GM18520 (cell line): Measurements from ENCODE around the gene RPEL1.
"Not testable (repeated sequence)": the region's sequence is repeated elsewhere in the genome, so short reads cannot be mapped to it uniquely, and the experiment has no call there.

Experiments
- ATAC-seq: cut with Tn5 transposase; IDR thresholded peaks from one replicate; pipeline ENCODE4 v1.9.1; 2021; ENCODE audit not compliant: unreplicated experiment

RPEL1 gene

DNA sequence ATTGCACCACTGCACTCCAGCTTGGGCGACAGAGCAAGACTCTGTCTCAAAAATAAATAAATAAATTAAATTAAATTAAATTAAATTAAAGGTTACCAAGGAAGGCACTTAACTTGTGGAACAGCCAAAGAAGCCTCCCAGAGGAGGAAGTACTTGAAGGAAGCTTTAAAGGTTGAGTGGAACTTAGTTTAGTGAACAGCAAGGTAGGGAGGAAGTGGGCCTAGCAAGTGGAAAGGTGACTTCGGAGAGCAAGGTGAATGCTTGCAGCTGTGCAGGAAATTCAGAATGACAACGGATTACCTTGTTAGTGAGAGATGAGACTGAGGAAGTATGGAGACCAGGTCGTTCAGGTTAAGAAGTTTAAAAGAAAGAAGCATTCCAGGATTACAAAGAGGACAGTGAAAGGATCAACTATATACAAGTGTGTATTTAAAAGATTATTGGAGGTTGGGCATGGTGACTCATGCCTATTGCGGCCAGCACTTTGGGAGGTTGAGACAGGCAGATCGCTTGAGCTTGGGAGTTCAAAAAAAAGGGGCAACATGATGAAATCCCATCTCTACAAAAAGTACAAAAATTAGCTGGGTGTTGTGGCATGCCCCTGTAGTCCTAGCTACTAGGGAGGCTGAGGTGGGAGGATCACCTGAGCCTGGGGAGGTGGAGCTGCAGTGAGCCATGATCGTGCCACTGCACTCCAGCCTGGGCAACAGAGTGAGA, 12.8 kb upstream of the RPEL1 start:
- no peak for ATAC-seq

DNA sequence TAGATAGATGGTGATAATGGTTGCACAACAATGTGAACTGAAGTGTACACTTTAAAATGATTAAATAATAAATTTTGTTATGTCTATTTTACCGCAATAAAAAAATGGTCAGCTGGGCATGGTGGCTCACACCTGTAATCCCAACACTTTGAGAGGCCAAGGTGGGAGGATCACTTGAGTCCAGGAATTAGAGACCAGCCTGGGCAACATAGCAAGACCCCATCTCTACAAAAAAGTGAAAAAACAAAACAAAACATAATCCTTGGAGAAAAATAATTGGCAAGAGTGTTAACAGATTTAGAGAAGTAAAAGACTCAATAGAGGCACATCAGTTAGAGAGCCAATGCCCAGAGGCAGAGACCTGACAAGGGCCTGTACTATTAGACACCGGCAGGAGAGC, 9.9 kb upstream of the RPEL1 start:
- no peak for ATAC-seq

DNA sequence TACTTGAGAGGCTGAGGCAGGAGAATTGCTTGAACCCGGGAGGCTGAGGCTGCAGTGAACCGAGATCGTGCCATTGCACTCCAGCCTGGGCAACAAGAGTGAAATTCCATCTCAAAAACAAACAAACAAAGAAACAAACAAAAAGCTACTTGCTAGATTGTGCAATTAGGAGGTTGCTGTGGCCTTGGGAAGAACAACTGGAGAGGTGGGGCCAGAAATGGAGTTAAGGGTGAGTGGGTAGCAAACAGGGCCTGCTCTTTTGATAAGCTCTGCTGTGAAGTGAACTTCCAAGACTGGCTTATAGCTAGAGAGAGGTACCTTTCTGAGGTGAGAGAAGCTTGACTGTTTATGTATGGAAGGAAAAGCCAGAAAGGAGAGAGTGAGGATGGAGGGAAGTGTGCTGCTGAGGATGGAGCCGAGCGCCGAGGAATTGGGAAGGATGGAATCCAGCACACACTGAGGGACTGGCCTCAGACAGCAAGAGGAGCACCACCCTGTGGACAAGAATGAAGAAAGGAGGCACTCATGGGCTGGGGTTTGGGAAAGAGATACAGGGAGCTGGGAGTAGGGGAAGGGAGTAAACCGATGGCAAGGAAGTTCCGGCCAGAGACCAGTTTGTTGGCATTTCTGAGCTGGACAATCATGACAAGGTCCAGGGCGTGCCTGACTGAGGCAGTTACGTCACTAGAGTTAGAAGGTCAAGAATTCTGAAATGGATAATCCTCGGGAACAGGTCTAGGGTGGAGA, 7.0 kb upstream of the RPEL1 start:
- ATAC-seq: no peak

DNA sequence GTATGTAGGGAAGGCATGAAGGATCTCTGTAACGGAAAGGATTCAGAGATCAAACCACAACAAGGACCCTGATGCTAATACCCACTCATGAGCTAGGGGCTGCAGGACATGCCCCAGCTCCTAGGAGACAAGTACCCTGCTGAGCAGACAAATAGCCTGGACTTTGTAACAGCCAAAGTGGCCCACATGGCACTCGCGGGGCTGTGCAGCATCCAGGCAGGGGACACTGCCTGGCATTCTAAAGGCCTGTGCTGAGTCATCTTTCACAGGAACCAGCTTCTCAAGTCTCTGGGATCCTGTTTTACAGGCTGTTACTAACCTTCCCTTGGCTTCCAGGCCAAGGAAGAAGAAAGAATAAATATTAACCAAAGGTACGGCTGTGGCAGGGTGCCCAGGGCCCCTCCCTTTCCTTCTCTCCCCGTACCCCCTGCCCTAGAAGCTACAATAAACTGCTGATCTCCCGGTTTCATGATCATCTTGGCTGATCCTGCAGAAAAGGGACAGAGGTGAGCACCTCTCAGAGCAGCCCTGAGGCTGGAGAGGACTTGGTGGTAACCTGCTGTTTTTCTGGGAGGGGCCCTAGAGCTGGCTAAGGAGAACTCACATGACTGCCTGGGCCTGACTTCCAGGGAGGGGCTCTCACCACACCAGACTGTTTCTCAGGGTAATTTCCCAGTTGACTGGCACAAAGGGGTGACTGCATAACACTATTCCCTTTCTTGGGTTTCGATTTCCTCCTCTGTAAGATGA, 4.2 kb upstream of the RPEL1 start:
- ATAC-seq: no peak

DNA sequence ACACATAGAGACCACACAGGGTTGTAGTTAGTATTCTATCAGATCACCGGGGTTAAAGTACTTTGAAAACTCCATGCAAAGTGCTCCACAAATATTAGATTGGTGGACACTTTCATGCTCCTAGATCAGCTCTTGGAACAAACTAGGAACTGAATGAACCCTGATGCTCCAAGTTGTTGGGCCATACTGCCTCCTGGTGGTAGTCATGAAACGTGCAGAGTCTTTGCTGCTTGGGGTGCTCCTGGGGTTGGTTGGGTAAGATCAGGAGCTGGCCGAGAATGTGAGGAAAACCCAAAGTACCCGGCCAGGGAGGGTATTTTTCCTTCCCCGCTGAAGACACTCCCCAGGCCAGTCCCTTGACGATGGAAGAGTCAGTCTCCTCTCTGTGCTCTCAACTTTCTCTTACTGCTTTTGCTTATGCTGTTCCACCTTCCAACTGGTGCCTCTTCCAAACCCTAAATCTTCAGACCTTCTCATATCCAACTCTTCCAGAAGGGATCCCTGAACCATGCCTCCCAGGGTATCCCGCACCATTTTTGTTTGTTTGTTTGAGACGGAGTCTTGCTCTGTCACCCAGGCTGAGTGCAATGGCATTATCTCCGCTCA, 918 bp upstream of the RPEL1 start:
- ATAC-seq: no peak

DNA sequence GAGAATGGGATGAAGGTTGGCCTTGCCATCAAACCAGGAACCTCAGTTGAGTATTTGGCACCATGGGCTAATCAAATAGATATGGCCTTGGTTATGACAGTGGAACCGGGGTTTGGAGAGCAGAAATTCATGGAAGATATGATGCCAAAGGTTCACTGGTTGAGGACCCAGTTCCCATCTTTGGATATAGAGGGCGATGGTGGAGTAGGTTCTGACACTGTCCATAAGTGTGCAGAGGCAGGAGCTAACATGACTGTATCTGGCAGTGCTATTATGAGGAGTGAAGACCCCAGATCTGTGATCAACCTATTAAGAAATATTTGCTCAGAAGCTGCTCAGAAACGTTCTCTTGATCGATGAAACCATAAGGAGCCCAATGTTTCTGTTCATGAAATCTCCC, 637 bp downstream of the RPEL1 start:
- ATAC-seq: no peak

DNA sequence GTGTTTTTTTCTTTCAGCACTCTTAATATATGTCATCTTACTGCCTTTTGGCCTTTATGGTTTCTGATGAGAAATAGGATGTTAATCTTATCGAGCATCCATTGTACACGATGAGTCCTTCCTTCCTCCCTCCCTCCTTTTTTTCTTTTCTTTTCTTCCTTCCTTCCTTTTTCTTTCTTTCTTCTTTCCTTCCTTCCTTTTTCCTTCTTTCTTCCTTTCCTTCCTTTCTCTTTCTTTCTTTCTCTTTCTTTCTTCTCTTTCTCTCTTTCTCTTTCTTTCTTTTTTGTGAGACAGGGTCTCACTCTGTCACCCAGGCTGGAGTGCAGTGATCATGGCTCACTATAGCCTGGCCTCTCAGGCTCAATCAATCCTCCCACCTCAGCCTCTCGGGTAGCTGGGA, 8.4 kb downstream of the RPEL1 start:
- ATAC-seq: no peak

DNA sequence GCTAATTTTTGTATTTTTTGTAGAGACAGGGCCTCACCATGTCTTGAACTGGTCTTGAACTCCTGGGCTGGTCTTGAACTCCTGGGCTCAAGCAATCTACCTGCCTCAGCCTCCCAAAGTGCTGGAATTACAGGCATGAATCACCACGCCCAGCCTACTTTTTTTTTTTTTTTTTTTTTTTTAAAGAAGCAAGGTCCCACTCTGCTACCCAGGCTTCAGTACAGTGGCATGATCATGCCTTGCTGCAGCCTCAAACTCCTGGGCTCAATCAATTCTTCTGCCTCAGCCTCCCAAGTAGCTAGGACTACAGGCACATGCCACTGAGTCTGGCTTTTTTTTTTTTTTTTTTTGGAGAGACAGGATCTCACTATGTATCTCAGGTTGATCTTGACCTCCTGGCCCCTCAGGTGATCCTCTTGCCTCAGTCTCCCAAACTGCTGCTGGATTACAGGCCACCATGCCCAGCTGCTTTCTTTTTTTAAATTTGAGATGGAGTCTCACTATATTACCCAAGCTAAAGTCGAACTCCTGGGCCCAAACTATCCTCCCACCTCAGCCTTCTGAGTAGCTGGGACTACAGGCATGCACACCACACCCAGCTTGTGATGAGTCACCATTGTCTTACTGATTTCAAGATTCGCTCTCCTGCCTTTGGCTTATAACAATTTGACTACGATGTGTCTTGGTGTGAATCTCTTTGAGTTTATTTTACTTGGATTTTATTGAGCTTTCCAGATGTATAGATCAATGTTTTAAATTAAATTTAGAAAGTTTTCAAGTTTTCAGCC, 9.0 kb downstream of the RPEL1 start:
- ATAC-seq: no peak

DNA sequence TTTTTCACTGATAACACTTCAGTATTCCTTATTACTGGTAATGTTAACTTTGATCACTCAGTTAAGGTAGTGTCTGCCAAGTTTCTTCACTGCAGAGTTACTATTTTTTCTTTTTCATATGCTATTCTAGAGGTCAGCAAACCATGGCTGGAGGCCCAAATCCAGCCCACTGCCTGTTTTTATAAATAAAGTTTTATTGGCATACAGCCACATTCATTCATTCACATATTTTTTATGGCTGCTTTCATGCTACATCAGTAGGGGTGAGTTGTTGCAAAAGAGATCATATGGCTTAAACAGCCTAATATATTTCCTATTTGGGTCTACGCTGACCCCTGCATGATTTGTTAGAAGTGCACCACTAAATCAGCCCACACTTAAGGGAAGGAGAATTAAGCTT, 10.9 kb downstream of the RPEL1 start:
- no peak for ATAC-seq

DNA sequence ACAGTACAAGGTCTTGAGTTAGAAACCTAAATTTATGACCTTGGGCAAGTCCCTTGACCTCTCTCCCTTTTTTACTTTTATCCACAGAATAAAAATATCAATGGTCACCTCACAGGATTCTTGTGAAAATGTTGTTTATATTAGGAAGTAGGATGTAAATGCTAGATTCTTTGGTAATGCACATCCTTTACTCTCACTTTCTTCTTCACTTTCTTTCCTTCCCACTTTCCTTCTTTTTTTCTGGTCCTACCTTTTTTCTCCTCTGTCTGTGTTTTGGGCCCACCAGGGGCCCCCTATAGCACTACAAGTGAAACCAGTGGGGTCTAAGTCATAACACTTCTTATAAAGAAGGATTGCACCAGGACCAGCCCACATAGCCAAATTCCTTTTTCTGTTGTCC, 12.1 kb downstream of the RPEL1 start:
- no peak for ATAC-seq

DNA sequence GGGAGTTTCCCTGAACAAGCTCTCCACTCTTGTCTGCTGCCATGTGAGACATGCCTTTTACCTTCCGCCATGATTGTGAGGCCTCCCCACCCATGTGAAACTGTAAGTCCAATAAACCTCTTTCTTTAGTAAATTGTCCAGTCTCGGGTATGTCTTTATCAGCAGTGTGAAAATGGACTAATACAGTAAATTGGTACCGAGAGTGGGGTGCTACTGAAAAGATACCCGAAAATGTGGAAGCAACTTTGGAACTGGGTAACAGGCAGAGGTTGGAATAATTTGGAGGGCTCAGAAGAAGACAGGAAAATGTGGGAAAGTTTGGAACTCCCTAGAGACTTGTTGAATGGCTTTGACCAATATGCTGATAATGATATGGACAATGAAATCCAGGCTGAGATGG, 13.2 kb downstream of the RPEL1 start:
- not testable (repeated sequence) for ATAC-seq

DNA sequence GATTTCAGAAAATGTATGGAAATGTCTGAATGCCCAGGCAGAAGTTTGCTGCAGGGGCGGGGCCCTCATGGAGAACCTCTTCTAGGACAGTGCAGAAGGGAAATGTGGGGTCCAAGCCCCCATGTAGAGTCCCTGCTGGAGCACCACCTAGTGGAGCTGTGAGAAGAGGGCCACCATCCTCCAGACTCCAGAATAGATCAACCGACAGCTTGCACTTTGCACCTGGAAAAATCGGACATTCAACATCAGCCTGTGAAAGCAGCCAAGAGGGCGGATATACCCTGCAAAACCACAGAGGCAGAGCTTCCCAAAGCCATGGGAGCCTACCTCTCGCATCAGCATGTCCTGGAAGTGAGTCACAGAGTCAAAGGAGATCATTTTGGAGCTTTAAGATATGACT, 14.3 kb downstream of the RPEL1 start:
- no peak for ATAC-seq

DNA sequence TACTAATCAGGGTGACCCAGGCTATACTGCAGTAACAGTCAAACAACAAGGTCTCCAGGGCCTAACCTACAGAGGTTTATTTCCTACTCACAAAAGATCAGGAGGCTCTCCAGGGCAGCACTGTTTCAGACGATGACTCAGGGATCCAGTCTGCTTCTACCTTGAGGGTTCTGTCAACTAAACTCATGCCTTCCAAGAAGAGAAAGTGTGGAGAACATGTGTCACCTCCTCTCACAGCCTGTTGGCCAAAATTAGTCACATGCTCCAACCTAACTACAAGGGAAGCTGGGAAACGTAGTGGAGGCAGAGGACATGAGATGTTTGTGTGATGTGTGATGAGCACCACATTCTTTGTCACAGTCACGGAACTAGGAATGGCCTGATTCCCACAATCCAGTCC, 16.5 kb downstream of the RPEL1 start:
- no peak for ATAC-seq

DNA sequence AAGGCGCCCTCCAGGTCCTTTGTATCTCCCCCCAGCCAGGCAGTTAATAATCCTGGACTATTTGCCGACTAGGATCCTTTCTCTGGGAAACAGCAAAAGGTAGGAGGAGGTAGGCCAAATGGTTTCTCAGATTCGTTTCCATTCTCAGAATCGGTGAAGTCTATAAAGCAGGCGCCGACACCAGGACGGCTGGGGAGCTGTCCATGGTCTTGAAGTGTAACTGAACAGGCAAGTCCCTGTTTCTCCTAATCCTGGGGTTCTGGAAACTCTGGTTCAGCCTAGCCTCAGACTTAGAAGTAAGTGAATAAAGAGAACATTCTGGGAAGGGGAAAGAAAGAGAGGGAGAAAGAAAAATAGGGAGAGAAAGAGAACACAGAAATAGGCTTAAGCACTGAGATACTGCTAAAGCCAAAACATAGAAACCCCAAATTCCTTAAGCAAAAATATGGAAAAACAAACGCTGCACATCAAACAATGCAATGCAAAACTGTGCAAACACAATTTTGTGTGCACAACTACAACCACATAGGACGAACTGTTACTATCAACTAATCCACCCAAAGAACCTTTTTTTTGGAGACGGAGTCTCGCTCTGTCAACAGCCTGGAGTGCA, 20.1 kb downstream of the RPEL1 start:
- ATAC-seq: no peak

DNA sequence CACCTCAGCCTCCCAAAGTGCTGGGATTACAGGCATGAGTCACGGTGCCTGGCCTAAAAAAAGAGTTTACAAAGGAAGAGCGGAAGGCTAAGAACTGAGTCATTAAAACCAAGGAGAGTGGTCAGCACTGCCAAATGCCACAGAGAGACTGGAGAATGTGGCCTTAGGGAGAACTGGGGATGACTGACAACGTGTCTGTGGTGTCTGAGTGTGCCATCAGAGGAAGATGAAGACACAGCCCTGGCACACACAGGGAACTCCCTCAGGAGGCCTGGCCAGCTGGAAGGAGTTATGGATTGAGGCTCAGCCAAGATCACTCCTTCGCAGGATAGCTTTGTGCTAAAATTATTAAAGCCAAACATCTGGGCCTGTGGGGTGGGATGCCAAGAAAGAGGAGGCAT, 27.4 kb downstream of the RPEL1 start:
- ATAC-seq: no peak

DNA sequence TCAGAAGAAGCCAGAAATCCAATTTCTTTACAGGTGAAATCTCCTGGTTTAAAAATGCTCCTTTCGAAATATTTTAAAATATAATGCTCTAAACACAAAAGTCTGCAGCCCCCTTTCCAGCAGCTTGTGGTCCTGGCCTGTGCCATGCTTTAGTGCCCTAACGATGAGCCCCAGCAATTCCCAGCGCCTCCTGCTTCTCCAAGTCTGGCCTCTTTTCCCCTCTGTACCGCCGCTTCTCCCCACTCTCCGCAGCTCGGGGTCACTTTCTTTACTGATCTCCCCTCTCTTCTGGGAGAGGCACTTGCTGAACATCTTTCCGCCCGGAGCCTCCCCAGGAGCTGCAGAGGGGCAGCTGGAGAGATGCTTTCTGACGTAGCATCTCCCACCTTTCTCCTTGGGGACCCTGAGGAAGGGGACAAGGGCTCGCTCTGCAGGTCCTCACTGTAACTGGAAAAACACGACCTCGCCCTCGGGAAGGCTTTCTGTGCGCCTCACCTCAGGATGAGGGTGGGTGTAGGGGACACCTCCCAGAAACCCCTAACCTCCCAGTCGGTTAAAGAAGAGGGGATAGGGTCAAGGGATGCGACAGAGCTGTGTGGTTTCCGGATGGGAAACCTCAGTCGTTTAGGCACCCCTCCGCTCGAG, 30.7 kb downstream of the RPEL1 start:
- no peak for ATAC-seq

DNA sequence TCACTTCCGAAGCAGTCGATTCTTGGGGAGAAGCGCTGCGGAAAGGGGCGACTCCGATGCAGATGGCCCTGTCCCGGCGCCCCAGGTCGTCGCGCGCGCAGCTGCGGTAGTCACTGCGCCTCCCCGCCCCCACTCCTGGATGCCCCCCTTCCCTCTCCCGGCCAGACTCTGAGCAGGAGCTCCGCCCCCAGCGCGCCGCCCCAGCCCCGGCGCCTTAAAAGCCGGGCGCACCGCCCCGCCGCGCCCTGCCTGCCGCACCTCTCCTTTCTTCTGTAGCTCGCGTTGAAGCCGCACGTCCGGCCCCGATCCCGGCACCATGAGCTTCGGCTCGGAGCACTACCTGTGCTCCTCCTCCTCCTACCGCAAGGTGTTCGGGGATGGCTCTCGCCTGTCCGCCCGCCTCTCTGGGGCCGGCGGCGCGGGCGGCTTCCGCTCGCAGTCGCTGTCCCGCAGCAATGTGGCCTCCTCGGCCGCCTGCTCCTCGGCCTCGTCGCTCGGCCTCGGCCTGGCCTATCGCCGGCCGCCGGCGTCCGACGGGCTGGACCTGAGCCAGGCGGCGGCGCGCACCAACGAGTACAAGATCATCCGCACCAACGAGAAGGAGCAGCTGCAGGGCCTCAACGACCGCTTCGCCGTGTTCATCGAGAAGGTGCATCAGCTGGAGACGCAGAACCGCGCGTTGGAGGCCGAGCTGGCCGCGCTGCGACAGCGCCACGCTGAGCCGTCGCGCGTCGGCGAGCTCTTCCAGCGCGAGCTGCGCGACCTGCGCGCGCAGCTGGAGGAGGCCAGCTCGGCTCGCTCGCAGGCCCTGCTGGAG, 31.4 kb downstream of the RPEL1 start, which contains the start of gene INA:
Gene INA, plus strand, starts transcription at position 243 of the 817 bp plus-strand sequence. Its CDS starts 74 bp downstream, at position 317.
- ATAC-seq: no peak

DNA sequence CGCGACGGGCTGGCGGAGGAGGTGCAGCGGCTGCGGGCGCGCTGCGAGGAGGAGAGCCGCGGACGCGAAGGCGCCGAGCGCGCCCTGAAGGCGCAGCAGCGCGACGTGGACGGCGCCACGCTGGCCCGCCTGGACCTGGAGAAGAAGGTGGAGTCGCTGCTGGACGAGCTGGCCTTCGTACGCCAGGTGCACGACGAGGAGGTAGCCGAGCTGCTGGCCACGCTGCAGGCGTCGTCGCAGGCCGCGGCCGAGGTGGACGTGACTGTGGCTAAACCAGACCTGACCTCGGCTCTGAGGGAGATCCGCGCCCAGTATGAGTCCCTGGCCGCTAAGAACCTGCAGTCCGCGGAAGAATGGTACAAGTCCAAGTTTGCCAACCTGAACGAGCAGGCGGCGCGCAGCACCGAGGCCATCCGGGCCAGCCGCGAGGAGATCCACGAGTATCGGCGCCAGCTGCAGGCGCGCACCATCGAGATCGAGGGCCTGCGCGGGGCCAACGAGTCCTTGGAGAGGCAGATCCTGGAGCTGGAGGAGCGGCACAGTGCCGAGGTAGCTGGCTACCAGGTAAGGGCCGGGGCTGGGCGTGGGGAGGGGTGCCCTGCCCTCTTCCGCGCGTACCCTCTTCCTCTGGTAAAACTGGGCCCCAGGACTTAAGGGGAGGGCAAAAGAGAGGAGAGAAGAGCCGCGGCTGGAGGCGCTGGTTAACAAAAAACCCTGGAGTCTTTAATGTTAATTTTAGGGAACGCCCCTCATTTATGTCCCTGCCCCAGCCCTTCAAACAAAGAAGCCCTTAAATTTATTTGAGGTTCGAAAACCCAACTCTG, 32.2 kb downstream of the RPEL1 start:
- no peak for ATAC-seq
